ENCODE results near the gene TTC7B.

- TF ChIP-seq, protein P1, sequence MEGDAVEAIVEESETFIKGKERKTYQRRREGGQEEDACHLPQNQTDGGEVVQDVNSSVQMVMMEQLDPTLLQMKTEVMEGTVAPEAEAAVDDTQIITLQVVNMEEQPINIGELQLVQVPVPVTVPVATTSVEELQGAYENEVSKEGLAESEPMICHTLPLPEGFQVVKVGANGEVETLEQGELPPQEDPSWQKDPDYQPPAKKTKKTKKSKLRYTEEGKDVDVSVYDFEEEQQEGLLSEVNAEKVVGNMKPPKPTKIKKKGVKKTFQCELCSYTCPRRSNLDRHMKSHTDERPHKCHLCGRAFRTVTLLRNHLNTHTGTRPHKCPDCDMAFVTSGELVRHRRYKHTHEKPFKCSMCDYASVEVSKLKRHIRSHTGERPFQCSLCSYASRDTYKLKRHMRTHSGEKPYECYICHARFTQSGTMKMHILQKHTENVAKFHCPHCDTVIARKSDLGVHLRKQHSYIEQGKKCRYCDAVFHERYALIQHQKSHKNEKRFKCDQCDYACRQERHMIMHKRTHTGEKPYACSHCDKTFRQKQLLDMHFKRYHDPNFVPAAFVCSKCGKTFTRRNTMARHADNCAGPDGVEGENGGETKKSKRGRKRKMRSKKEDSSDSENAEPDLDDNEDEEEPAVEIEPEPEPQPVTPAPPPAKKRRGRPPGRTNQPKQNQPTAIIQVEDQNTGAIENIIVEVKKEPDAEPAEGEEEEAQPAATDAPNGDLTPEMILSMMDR (IDR thresholded peaks at IDR 0.05; ENCODE audit: extremely low read depth in 1 of 2, insufficient read depth in 1 of 2, low read depth in 1 of 2, low read length in 2 of 2): no peak
- no peak for TF ChIP-seq POLR2AphosphoS5 (IDR thresholded peaks at IDR 0.05; ENCODE audit: insufficient read depth, low read depth, low read length)
- TF ChIP-seq POLR2A (IDR thresholded peaks at IDR 0.05; ENCODE audit: low read depth, low read length): no peak
- TF ChIP-seq EZH2 (IDR thresholded peaks at IDR 0.05; ENCODE audit: borderline replicate concordance, low read depth, low read length, severe bottlenecking): no peak
- no peak for TF ChIP-seq FOS (IDR thresholded peaks at IDR 0.05; ENCODE audit: borderline replicate concordance, insufficient read depth, low read length)
- TF ChIP-seq, protein P2, sequence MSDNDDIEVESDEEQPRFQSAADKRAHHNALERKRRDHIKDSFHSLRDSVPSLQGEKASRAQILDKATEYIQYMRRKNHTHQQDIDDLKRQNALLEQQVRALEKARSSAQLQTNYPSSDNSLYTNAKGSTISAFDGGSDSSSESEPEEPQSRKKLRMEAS (IDR thresholded peaks at IDR 0.05; ENCODE audit: insufficient read depth, insufficient read length): no peak
- no peak for TF ChIP-seq MYC (IDR thresholded peaks at IDR 0.05; ENCODE audit: low read depth, low read length)
- TF ChIP-seq JUN (IDR thresholded peaks at IDR 0.05; ENCODE audit: borderline replicate concordance, insufficient read depth, insufficient read length, low read depth): no peak
Measured at GRCh38 chr14:90546767-90547166, 269.5 kb downstream of the TTC7B start.

Measured in endothelial cell of umbilical vein (primary cell).